ENCODE results near the gene MTUS2.

Gene MTUS2

GRCh38 chr13:28851422-28851821, 31.3 kb downstream of the MTUS2 start:
- H3K79me2 ChIP-seq (ENCODE audit: control insufficient read depth, low read length): no peaks in the 10 kb centered on the region
- no peaks in the 10 kb centered on the region for H3F3A ChIP-seq (ENCODE audit: control insufficient read depth, insufficient read depth)
- no peak overlapping the region for H3K4me2 ChIP-seq (ENCODE audit: low read length)
- no peak overlapping the region for H3K27ac ChIP-seq (ENCODE audit: low read depth, low read length)
- no peak overlapping the region for H3K4me3 ChIP-seq (ENCODE audit: low read length)
- no peaks in the 10 kb centered on the region for H4K20me1 ChIP-seq (ENCODE audit: control insufficient read depth, insufficient read depth, low read depth, low read length)
- no peaks in the 10 kb centered on the region for H3K36me3 ChIP-seq (ENCODE audit: control insufficient read depth, low read length)
- H3K27me3 ChIP-seq (ENCODE audit: control insufficient read depth, low read length): no peaks in the 10 kb centered on the region
- TF ChIP-seq EZH2phosphoT487 (IDR thresholded peaks at IDR 0.05; ENCODE audit: borderline replicate concordance, low read length) (no peak), CTCF (IDR thresholded peaks at IDR 0.05; ENCODE audit: low read depth, low read length, poor library complexity, severe bottlenecking) (no peak)
- no peaks in the 10 kb centered on the region for H3K9me3 ChIP-seq (ENCODE audit: control insufficient read depth, insufficient read depth, low read length)
- H3K4me1 ChIP-seq (ENCODE audit: control insufficient read depth, low read length): no peaks in the 10 kb centered on the region
- H3K9me2 ChIP-seq (replicated peaks; ENCODE audit: control insufficient read depth, low read length): no peaks in the 10 kb centered on the region

DNA sequence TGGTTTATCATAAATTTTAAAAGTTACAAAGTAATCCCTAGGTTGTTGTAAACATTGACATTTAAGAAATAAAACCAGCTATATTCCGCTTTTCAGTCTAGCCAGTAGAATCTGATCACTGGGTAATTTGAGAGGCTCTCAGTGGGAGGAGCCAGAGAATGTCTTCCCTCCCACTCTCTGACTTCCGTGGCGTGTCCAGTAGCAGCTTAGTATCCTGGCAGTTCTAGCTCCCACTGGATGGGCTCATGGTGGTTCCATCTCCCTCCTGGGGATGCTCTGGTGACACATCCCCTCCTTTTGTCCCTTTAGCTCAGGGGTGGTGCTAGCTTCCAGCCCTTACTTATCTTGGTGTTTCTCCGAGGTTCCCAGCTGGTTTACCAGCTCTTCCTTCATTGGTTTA, 34.5 kb downstream of the MTUS2 start:
- Histone ChIP-seq H3F3A (ENCODE audit: control insufficient read depth, insufficient read depth) (no peaks in the 10 kb centered on the region), H3K27me3 (ENCODE audit: control insufficient read depth, low read length) (peaks cover 8% of the 10 kb centered on the region), H3K9me3 (ENCODE audit: control insufficient read depth, insufficient read depth, low read length) (0 out of 2 replicates have a peak, but pooled peaks cover 2% of the 10 kb centered on the region), H3K4me1 (ENCODE audit: control insufficient read depth, low read length) (no peaks in the 10 kb centered on the region), H3K4me2 (ENCODE audit: low read length) (no peak overlapping the region), H3K4me3 (ENCODE audit: low read length) (no peak overlapping the region), H3K27ac (ENCODE audit: low read depth, low read length) (no peak overlapping the region), H3K36me3 (ENCODE audit: control insufficient read depth, low read length) (no peaks in the 10 kb centered on the region), H3K79me2 (ENCODE audit: control insufficient read depth, low read length) (no peaks in the 10 kb centered on the region), H4K20me1 (ENCODE audit: control insufficient read depth, insufficient read depth, low read depth, low read length) (no peaks in the 10 kb centered on the region), H3K9me2 (replicated peaks; ENCODE audit: control insufficient read depth, low read length) (no peaks in the 10 kb centered on the region)
- TF ChIP-seq CTCF (IDR thresholded peaks at IDR 0.05; ENCODE audit: low read depth, low read length, poor library complexity, severe bottlenecking) (no peak), EZH2phosphoT487 (IDR thresholded peaks at IDR 0.05; ENCODE audit: borderline replicate concordance, low read length) (no peak)

GRCh38 chr13:28856287-28856686, 36.1 kb downstream of the MTUS2 start:
- H3K79me2 ChIP-seq (ENCODE audit: control insufficient read depth, low read length): no peaks in the 10 kb centered on the region
- H3K9me3 ChIP-seq (ENCODE audit: control insufficient read depth, insufficient read depth, low read length): 0 out of 2 replicates have a peak, but pooled peaks cover 2% of the 10 kb centered on the region
- H3K9me2 ChIP-seq (replicated peaks; ENCODE audit: control insufficient read depth, low read length): no peaks in the 10 kb centered on the region
- no peaks in the 10 kb centered on the region for H3K36me3 ChIP-seq (ENCODE audit: control insufficient read depth, low read length)
- H3K27me3 ChIP-seq (ENCODE audit: control insufficient read depth, low read length): peaks cover 8% of the 10 kb centered on the region
- H3K27ac ChIP-seq (ENCODE audit: low read depth, low read length): no peak overlapping the region
- no peak overlapping the region for H3K4me2 ChIP-seq (ENCODE audit: low read length)
- no peaks in the 10 kb centered on the region for H4K20me1 ChIP-seq (ENCODE audit: control insufficient read depth, insufficient read depth, low read depth, low read length)
- no peaks in the 10 kb centered on the region for H3K4me1 ChIP-seq (ENCODE audit: control insufficient read depth, low read length)
- H3F3A ChIP-seq (ENCODE audit: control insufficient read depth, insufficient read depth): no peaks in the 10 kb centered on the region
- no peak overlapping the region for H3K4me3 ChIP-seq (ENCODE audit: low read length)
- TF ChIP-seq EZH2phosphoT487 (IDR thresholded peaks at IDR 0.05; ENCODE audit: borderline replicate concordance, low read length) (no peak), CTCF (IDR thresholded peaks at IDR 0.05; ENCODE audit: low read depth, low read length, poor library complexity, severe bottlenecking) (no peak)

All from DOHH2 (cell line).